SK-N-SH treated with all-trans-retinoic acid at 6 μM for 48 hours (cell line): ENCODE data around the gene LDLRAP1.

Experiments
- ATAC-seq: fragments of 200-7000 bp; cut with Tn5 transposase; 3 replicates; pipeline ENCODE4 v1.9.1; 2020; ENCODE audit warnings: mild to moderate bottlenecking, moderate library complexity
- ARNTL ChIP-seq: fragments of 450-650 bp; formaldehyde crosslinking; IDR thresholded peaks from 2 replicates; pipeline ENCODE4 v1.5.0; 2020; ENCODE audit warnings: low read depth, mild to moderate bottlenecking, moderate library complexity, borderline replicate concordance
- BACH2 ChIP-seq: fragments of 250-450 bp; sonication (Bioruptor Pico); IDR thresholded peaks from 2 replicates; pipeline ENCODE4 v1.9.0; 2021; ENCODE audit warnings: mild to moderate bottlenecking, borderline replicate concordance
- CREB5 ChIP-seq: fragments of 250-450 bp; sonication (Bioruptor Pico); IDR thresholded peaks from 2 replicates; pipeline ENCODE4 v1.5.1; 2020; ENCODE audit warnings: low read depth, mild to moderate bottlenecking, moderate library complexity
- CSDC2 ChIP-seq: fragments of 250-450 bp; sonication (Bioruptor Pico); IDR thresholded peaks from 2 replicates; pipeline ENCODE4 v1.5.0; 2020; ENCODE audit warnings: mild to moderate bottlenecking, moderate library complexity
- CSRNP3 ChIP-seq: fragments of 250-450 bp; sonication (Bioruptor Pico); IDR thresholded peaks from 2 replicates; pipeline ENCODE4 v1.5.1; 2021; ENCODE audit warnings: mild to moderate bottlenecking, moderate library complexity
- ESRRG ChIP-seq: fragments of 250-450 bp; sonication (Bioruptor Pico); IDR thresholded peaks from 2 replicates; pipeline ENCODE4 v1.6.1; 2021; ENCODE audit warnings: mild to moderate bottlenecking
- GLIS3 ChIP-seq: fragments of 250-450 bp; sonication (Bioruptor Pico); IDR thresholded peaks from 2 replicates; pipeline ENCODE4 v1.5.0; 2020; ENCODE audit warnings: mild to moderate bottlenecking, moderate library complexity
- ISL1 ChIP-seq: fragments of 250-450 bp; sonication (Bioruptor Pico); IDR thresholded peaks from 2 replicates; pipeline ENCODE4 v2.1.2; 2022; ENCODE audit warnings: mild to moderate bottlenecking, moderate library complexity
- OSR1 ChIP-seq: fragments of 250-450 bp; sonication (Bioruptor Pico); IDR thresholded peaks from 2 replicates; pipeline ENCODE4 v1.8.0; 2022; ENCODE audit warnings: moderate library complexity, mild to moderate bottlenecking, inconsistent platforms
- PATZ1 ChIP-seq: fragments of 250-450 bp; sonication (Bioruptor Pico); IDR thresholded peaks from 2 replicates; pipeline ENCODE4 v1.8.0; 2020; ENCODE audit warnings: mild to moderate bottlenecking, moderate library complexity, borderline replicate concordance
- POU6F1 ChIP-seq: fragments of 250-450 bp; sonication (Bioruptor Pico); IDR thresholded peaks from 2 replicates; pipeline ENCODE4 v1.8.0; 2021; ENCODE audit warnings: low read depth, mild to moderate bottlenecking, moderate library complexity, borderline replicate concordance
- PPARA ChIP-seq: fragments of 250-450 bp; sonication (Bioruptor Pico); IDR thresholded peaks from 2 replicates; pipeline ENCODE4 v1.5.0; 2020; ENCODE audit warnings: mild to moderate bottlenecking, borderline replicate concordance
- RARB ChIP-seq: fragments of 250-450 bp; sonication (Bioruptor Pico); IDR thresholded peaks from 2 replicates; pipeline ENCODE4 v1.8.0; 2021; ENCODE audit warnings: mild to moderate bottlenecking, moderate library complexity
- SNAI2 ChIP-seq: fragments of 250-450 bp; sonication (Bioruptor Pico); IDR thresholded peaks from 2 replicates; pipeline ENCODE4 v1.5.0; 2020; ENCODE audit warnings: mild to moderate bottlenecking, moderate library complexity
- TCF4 ChIP-seq: fragments of 250-450 bp; sonication (Bioruptor Pico); IDR thresholded peaks from 2 replicates; pipeline ENCODE4 v1.8.0; 2021; ENCODE audit warnings: mild to moderate bottlenecking, moderate library complexity, borderline replicate concordance
- TOX ChIP-seq: fragments of 250-450 bp; sonication (Bioruptor Pico); IDR thresholded peaks from 2 replicates; pipeline ENCODE4 v1.8.0; 2021; ENCODE audit warnings: mild to moderate bottlenecking, moderate library complexity, borderline replicate concordance
- TSHZ2 ChIP-seq: fragments of 250-450 bp; sonication (Bioruptor Pico); IDR thresholded peaks from 2 replicates; pipeline ENCODE4 v1.5.0; 2020; ENCODE audit warnings: mild to moderate bottlenecking, moderate library complexity
- ZC3H10 ChIP-seq: fragments of 250-450 bp; sonication (Bioruptor Pico); IDR thresholded peaks from 2 replicates; pipeline ENCODE4 v1.5.1; 2021; ENCODE audit warnings: mild to moderate bottlenecking, moderate library complexity
- ZFP3 ChIP-seq: fragments of 250-450 bp; sonication (Bioruptor Pico); IDR thresholded peaks from 2 replicates; pipeline ENCODE4 v1.5.0; 2020; ENCODE audit warnings: mild to moderate bottlenecking, moderate library complexity
- ZNF70 ChIP-seq: fragments of 450-650 bp; formaldehyde crosslinking; IDR thresholded peaks from 2 replicates; pipeline ENCODE4 v1.5.0; 2020; ENCODE audit warnings: mild to moderate bottlenecking, moderate library complexity
- ZNF8 ChIP-seq: fragments of 450-650 bp; formaldehyde crosslinking; IDR thresholded peaks from 2 replicates; pipeline ENCODE4 v1.5.0; 2020; ENCODE audit warnings: mild to moderate bottlenecking, moderate library complexity

LDLRAP1 gene

GRCh38 chr1:25528881-25529517, 14.4 kb upstream of the LDLRAP1 start:
- TF ChIP-seq CREB5 (CRISPR knock-in tag) (no peak), ARNTL (CRISPR knock-in tag) (no peak), POU6F1 (CRISPR knock-in tag) (no peak), OSR1 (no peak), BACH2 (CRISPR knock-in tag) (no peak), CSDC2 (CRISPR knock-in tag) (no peak), TCF4 (no peak), ISL1 (CRISPR knock-in tag) (no peak), TSHZ2 (CRISPR knock-in tag) (no peak), TOX (CRISPR knock-in tag) (no peak), ZC3H10 (CRISPR knock-in tag) (no peak), GLIS3 (CRISPR knock-in tag) (no peak), CSRNP3 (CRISPR knock-in tag) (no peak), ZNF8 (CRISPR knock-in tag) (no peak), PATZ1 (no peak), ZNF70 (no peak), RARB (no peak), ZFP3 (CRISPR knock-in tag) (no peak), PPARA (CRISPR knock-in tag) (no peak)
- TF ChIP-seq, all 23 proteins: peak for 0
- ATAC-seq = no peak

GRCh38 chr1:25529518-25530185, 13.8 kb upstream of the LDLRAP1 start:
- ATAC-seq = no peak
- TF ChIP-seq PATZ1 (no peak), SNAI2 (CRISPR knock-in tag) (no peak), TSHZ2 (CRISPR knock-in tag) (no peak), ESRRG (CRISPR knock-in tag) (no peak), OSR1 (no peak), GLIS3 (CRISPR knock-in tag) (no peak), ZC3H10 (CRISPR knock-in tag) (no peak), RARB (no peak), CSRNP3 (CRISPR knock-in tag) (no peak), CREB5 (CRISPR knock-in tag) (no peak)
